ENCODE measurements around the gene AP3S2.

The AP3S2 gene

GRCh38 chr15:89852342-89852995 lies 41.3 kb downstream of the AP3S2 start:
- H2AK5ac ChIP-seq (ENCODE audit: low read length), result no peak overlapping the region
- H3K27ac ChIP-seq (ENCODE audit: low read depth, low read length), result no peak overlapping the region
- H3K23ac ChIP-seq (ENCODE audit: low read length), result no peak overlapping the region
- H4K91ac ChIP-seq (ENCODE audit: low read depth, low read length), result no peak overlapping the region
- H3K4me3 ChIP-seq (ENCODE audit: low read depth, low read length), result no peak overlapping the region
- H4K12ac ChIP-seq (ENCODE audit: low read depth, low read length), result no peak overlapping the region
- no CpG with 5 or more reads among the region's 3 CpGs for WGBS (ENCODE audit: extremely low coverage, insufficient coverage, insufficient read length)
- H3K79me1 ChIP-seq (ENCODE audit: low read length), result no peaks in the 10 kb centered on the region
- no peaks in the 10 kb centered on the region for H3K4me1 ChIP-seq (ENCODE audit: control insufficient read depth in 1 of 2, insufficient read depth in 2 of 2, low read length in 2 of 2)
- no peak overlapping the region for H3K4me2 ChIP-seq (ENCODE audit: low read length)
- no peak overlapping the region for H2BK120ac ChIP-seq (ENCODE audit: insufficient read depth, low read length, poor library complexity)
- H3K14ac ChIP-seq (ENCODE audit: low read length), result no peak overlapping the region
- DNase-seq, result no peak
- no peak overlapping the region for H3K18ac ChIP-seq (ENCODE audit: low read length)
- H3K27me3 ChIP-seq (ENCODE audit: insufficient read depth, low read length), result no peaks in the 10 kb centered on the region
- H2BK5ac ChIP-seq (ENCODE audit: low read depth, low read length, poor library complexity), result no peak overlapping the region
- H3K9me3 ChIP-seq (ENCODE audit: insufficient read depth, low read depth, low read length), result no peaks in the 10 kb centered on the region
- H3K4ac ChIP-seq (ENCODE audit: low read depth, low read length), result no peak overlapping the region
- no peak overlapping the region for H2BK12ac ChIP-seq (ENCODE audit: low read length)
- H3K36me3 ChIP-seq (ENCODE audit: control insufficient read depth in 1 of 2, insufficient read depth in 2 of 2, low read length in 2 of 2), result peaks cover 2 to 3% of the 10 kb centered on the region in 2 experiments
- no peak overlapping the region for H3K9ac ChIP-seq (ENCODE audit: low read length)
- no peak overlapping the region for H2AFZ ChIP-seq (ENCODE audit: insufficient read depth, low read length, poor library complexity)
- no peaks in the 10 kb centered on the region for H3K79me2 ChIP-seq (ENCODE audit: control insufficient read depth, insufficient read depth, low read length, poor library complexity)
- H4K8ac ChIP-seq (ENCODE audit: low read depth, low read length), result no peak overlapping the region

GRCh38 chr15:89851673-89852341 lies 42.0 kb downstream of the AP3S2 start:
- H3K18ac ChIP-seq (ENCODE audit: low read length), result no peak overlapping the region
- peaks cover 2 to 3% of the 10 kb centered on the region in 2 experiments for H3K36me3 ChIP-seq (ENCODE audit: control insufficient read depth in 1 of 2, insufficient read depth in 2 of 2, low read length in 2 of 2)
- no peak overlapping the region for H2AFZ ChIP-seq (ENCODE audit: insufficient read depth, low read length, poor library complexity)
- H3K9ac ChIP-seq (ENCODE audit: low read length), result no peak overlapping the region
- no peak overlapping the region for H3K4me2 ChIP-seq (ENCODE audit: low read length)
- H2AK5ac ChIP-seq (ENCODE audit: low read length), result no peak overlapping the region
- H3K23ac ChIP-seq (ENCODE audit: low read length), result no peak overlapping the region
- H4K8ac ChIP-seq (ENCODE audit: low read depth, low read length), result no peak overlapping the region
- no peak overlapping the region for H4K12ac ChIP-seq (ENCODE audit: low read depth, low read length)
- H4K91ac ChIP-seq (ENCODE audit: low read depth, low read length), result no peak overlapping the region
- H2BK5ac ChIP-seq (ENCODE audit: low read depth, low read length, poor library complexity), result no peak overlapping the region
- WGBS (ENCODE audit: extremely low coverage, insufficient coverage, insufficient read length), result no CpG with 5 or more reads among the region's 5 CpGs
- no peak overlapping the region for H3K4me3 ChIP-seq (ENCODE audit: low read depth, low read length)
- no peaks in the 10 kb centered on the region for H3K27me3 ChIP-seq (ENCODE audit: insufficient read depth, low read length)
- peaks cover 2% of the 10 kb centered on the region for H3K79me1 ChIP-seq (ENCODE audit: low read length)
- DNase-seq, result no peak
- H2BK12ac ChIP-seq (ENCODE audit: low read length), result no peak overlapping the region
- H3K79me2 ChIP-seq (ENCODE audit: control insufficient read depth, insufficient read depth, low read length, poor library complexity), result no peaks in the 10 kb centered on the region
- no peaks in the 10 kb centered on the region for H3K9me3 ChIP-seq (ENCODE audit: insufficient read depth, low read depth, low read length)
- H3K27ac ChIP-seq (ENCODE audit: low read depth, low read length), result no peak overlapping the region
- H2BK120ac ChIP-seq (ENCODE audit: insufficient read depth, low read length, poor library complexity), result no peak overlapping the region
- no peak overlapping the region for H3K14ac ChIP-seq (ENCODE audit: low read length)
- H3K4ac ChIP-seq (ENCODE audit: low read depth, low read length), result no peak overlapping the region
- no peaks in the 10 kb centered on the region for H3K4me1 ChIP-seq (ENCODE audit: control insufficient read depth in 1 of 2, insufficient read depth in 2 of 2, low read length in 2 of 2)

GRCh38 chr15:89848970-89849292 lies 44.9 kb downstream of the AP3S2 start:
- Histone ChIP-seq H3K9me3 (ENCODE audit: insufficient read depth, low read depth, low read length) (no peaks in the 10 kb centered on the region), H4K8ac (ENCODE audit: low read depth, low read length) (no peak overlapping the region), H3K79me1 (ENCODE audit: low read length) (peaks cover 5% of the 10 kb centered on the region), H2BK5ac (ENCODE audit: low read depth, low read length, poor library complexity) (no peak overlapping the region), H3K27ac (ENCODE audit: low read depth, low read length) (no peak overlapping the region), H3K14ac (ENCODE audit: low read length) (no peak overlapping the region), H2BK120ac (ENCODE audit: insufficient read depth, low read length, poor library complexity) (no peak overlapping the region), H2BK12ac (ENCODE audit: low read length) (no peak overlapping the region), H3K4me1 (ENCODE audit: control insufficient read depth in 1 of 2, insufficient read depth in 2 of 2, low read length in 2 of 2) (peaks cover 6 to 7% of the 10 kb centered on the region in 2 experiments), H3K18ac (ENCODE audit: low read length) (no peak overlapping the region), H4K91ac (ENCODE audit: low read depth, low read length) (no peak overlapping the region), H2AFZ (ENCODE audit: insufficient read depth, low read length, poor library complexity) (no peak overlapping the region), H3K36me3 (ENCODE audit: control insufficient read depth in 1 of 2, insufficient read depth in 2 of 2, low read length in 2 of 2) (peaks cover 2 to 3% of the 10 kb centered on the region in 2 experiments), H3K79me2 (ENCODE audit: control insufficient read depth, insufficient read depth, low read length, poor library complexity) (no peaks in the 10 kb centered on the region), H3K23ac (ENCODE audit: low read length) (no peak overlapping the region), H3K9ac (ENCODE audit: low read length) (no peak overlapping the region), H3K4ac (ENCODE audit: low read depth, low read length) (no peak overlapping the region), H3K4me2 (ENCODE audit: low read length) (no peak overlapping the region), H3K4me3 (ENCODE audit: low read depth, low read length) (no peak overlapping the region), H4K12ac (ENCODE audit: low read depth, low read length) (no peak overlapping the region), H2AK5ac (ENCODE audit: low read length) (no peak overlapping the region), H3K27me3 (ENCODE audit: insufficient read depth, low read length) (no peaks in the 10 kb centered on the region)
- DNase-seq, result no peak
- WGBS (ENCODE audit: extremely low coverage, insufficient coverage, insufficient read length), result no CpG with 5 or more reads among the region's 2 CpGs

GRCh38 chr15:89847101-89847500 lies 46.7 kb downstream of the AP3S2 start:
- H4K12ac ChIP-seq (ENCODE audit: low read depth, low read length), result no peak overlapping the region
- no peak overlapping the region for H3K18ac ChIP-seq (ENCODE audit: low read length)
- H2BK5ac ChIP-seq (ENCODE audit: low read depth, low read length, poor library complexity), result no peak overlapping the region
- no peak overlapping the region for H3K4ac ChIP-seq (ENCODE audit: low read depth, low read length)
- no peak overlapping the region for H3K4me2 ChIP-seq (ENCODE audit: low read length)
- H3K79me1 ChIP-seq (ENCODE audit: low read length), result peaks cover 5% of the 10 kb centered on the region
- peaks cover 6 to 7% of the 10 kb centered on the region in 2 experiments for H3K4me1 ChIP-seq (ENCODE audit: control insufficient read depth in 1 of 2, insufficient read depth in 2 of 2, low read length in 2 of 2)
- H3K4me3 ChIP-seq (ENCODE audit: low read depth, low read length), result no peak overlapping the region
- no peak overlapping the region for H3K14ac ChIP-seq (ENCODE audit: low read length)
- no CpG with 5 or more reads among the region's 2 CpGs for WGBS (ENCODE audit: extremely low coverage, insufficient coverage, insufficient read length)
- no peak overlapping the region for H2BK120ac ChIP-seq (ENCODE audit: insufficient read depth, low read length, poor library complexity)
- no peaks in the 10 kb centered on the region for H3K27me3 ChIP-seq (ENCODE audit: insufficient read depth, low read length)
- H2BK12ac ChIP-seq (ENCODE audit: low read length), result no peak overlapping the region
- H4K91ac ChIP-seq (ENCODE audit: low read depth, low read length), result no peak overlapping the region
- H2AFZ ChIP-seq (ENCODE audit: insufficient read depth, low read length, poor library complexity), result no peak overlapping the region
- H3K79me2 ChIP-seq (ENCODE audit: control insufficient read depth, insufficient read depth, low read length, poor library complexity), result no peaks in the 10 kb centered on the region
- no peak overlapping the region for H3K27ac ChIP-seq (ENCODE audit: low read depth, low read length)
- no peak overlapping the region for H4K8ac ChIP-seq (ENCODE audit: low read depth, low read length)
- H2AK5ac ChIP-seq (ENCODE audit: low read length), result no peak overlapping the region
- peaks cover 0 to 3% of the 10 kb centered on the region in 2 experiments for H3K36me3 ChIP-seq (ENCODE audit: control insufficient read depth in 1 of 2, insufficient read depth in 2 of 2, low read length in 2 of 2)
- no peak overlapping the region for H3K9ac ChIP-seq (ENCODE audit: low read length)
- DNase-seq, result no peak
- no peaks in the 10 kb centered on the region for H3K9me3 ChIP-seq (ENCODE audit: insufficient read depth, low read depth, low read length)
- no peak overlapping the region for H3K23ac ChIP-seq (ENCODE audit: low read length)
